ENCODE measurements around the gene BCL6. TPM values are rescaled to one million over a fixed set of nuclear protein-coding genes. Genes with fewer than 3 reads are reported as not detected.

The BCL6 gene
- total and polyA plus RNA-seq, 9 of the 15 experiments (the other 6 are each of a cell fraction or from before 2014, with no cell fraction given), result 0.08 to 3.5 (median 1.6) TPM

DNA sequence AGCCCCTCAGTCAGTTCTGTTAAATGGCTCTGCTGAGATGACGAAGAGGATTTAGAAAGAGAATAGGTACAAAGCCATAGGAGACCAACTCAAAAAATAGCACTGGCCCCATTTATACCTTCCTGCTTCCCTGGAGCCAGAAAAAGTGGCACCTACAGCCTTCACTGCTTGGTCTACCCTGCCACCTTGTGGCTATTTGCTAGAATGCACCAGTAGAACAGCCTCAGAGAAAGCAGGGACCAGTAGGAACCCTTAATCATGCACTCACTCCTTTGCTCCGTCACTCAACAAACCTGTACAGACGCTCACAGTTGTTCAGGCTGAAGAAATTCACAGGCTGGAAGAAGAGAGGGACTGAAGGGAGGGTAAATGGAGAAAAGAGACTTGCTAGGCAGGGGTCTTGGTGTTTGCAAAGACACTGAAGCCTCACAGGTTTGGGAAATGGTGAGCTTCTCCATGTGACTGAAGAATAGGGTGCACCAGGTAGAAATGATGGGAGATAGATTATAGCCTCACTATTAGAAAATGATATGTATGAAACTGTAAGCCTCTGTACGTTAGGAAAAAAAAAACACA is 30.8 kb downstream of the BCL6 start (continued):
- TF ChIP-seq, protein P1, sequence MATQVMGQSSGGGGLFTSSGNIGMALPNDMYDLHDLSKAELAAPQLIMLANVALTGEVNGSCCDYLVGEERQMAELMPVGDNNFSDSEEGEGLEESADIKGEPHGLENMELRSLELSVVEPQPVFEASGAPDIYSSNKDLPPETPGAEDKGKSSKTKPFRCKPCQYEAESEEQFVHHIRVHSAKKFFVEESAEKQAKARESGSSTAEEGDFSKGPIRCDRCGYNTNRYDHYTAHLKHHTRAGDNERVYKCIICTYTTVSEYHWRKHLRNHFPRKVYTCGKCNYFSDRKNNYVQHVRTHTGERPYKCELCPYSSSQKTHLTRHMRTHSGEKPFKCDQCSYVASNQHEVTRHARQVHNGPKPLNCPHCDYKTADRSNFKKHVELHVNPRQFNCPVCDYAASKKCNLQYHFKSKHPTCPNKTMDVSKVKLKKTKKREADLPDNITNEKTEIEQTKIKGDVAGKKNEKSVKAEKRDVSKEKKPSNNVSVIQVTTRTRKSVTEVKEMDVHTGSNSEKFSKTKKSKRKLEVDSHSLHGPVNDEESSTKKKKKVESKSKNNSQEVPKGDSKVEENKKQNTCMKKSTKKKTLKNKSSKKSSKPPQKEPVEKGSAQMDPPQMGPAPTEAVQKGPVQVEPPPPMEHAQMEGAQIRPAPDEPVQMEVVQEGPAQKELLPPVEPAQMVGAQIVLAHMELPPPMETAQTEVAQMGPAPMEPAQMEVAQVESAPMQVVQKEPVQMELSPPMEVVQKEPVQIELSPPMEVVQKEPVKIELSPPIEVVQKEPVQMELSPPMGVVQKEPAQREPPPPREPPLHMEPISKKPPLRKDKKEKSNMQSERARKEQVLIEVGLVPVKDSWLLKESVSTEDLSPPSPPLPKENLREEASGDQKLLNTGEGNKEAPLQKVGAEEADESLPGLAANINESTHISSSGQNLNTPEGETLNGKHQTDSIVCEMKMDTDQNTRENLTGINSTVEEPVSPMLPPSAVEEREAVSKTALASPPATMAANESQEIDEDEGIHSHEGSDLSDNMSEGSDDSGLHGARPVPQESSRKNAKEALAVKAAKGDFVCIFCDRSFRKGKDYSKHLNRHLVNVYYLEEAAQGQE (IDR thresholded peaks at IDR 0.05; ENCODE audit: borderline replicate concordance), result peak; percentile 63
- TF ChIP-seq, protein P1 (CRISPR knock-in tag; IDR thresholded peaks at IDR 0.05; ENCODE audit: low read depth), result no peak
- peak; percentile 92 for TF ChIP-seq RAD21 (CRISPR knock-in tag; conservative IDR thresholded peaks at IDR 0.05 in 1 of 2, IDR thresholded peaks at IDR 0.05 in 1 of 2)
- TF ChIP-seq, protein P2, sequence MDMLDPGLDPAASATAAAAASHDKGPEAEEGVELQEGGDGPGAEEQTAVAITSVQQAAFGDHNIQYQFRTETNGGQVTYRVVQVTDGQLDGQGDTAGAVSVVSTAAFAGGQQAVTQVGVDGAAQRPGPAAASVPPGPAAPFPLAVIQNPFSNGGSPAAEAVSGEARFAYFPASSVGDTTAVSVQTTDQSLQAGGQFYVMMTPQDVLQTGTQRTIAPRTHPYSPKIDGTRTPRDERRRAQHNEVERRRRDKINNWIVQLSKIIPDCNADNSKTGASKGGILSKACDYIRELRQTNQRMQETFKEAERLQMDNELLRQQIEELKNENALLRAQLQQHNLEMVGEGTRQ (CRISPR knock-in tag; IDR thresholded peaks at IDR 0.05), result no peak
- TF ChIP-seq STAG1 (CRISPR knock-in tag; IDR thresholded peaks at IDR 0.05; ENCODE audit: borderline replicate concordance), result peak; percentile 83; the same call in 1 of the 2 replicates
- no peak for TF ChIP-seq COPS2 (conservative IDR thresholded peaks at IDR 0.05)
- TF ChIP-seq POLR2B (IDR thresholded peaks at IDR 0.05; ENCODE audit: low read depth, partially characterized antibody), result no peak
- no peak for TF ChIP-seq ETV6 (IDR thresholded peaks at IDR 0.05; ENCODE audit: borderline replicate concordance in 1 of 2, low read depth in 2 of 2, low read length in 1 of 2)
- TF ChIP-seq ETV6 (CRISPR knock-in tag; IDR thresholded peaks at IDR 0.05; ENCODE audit: borderline replicate concordance), result no peak
- peak; percentile 60; the same call in 1 of the 2 replicates for TF ChIP-seq RB1 (IDR thresholded peaks at IDR 0.05; ENCODE audit: low read depth)
- TF ChIP-seq, protein P3, sequence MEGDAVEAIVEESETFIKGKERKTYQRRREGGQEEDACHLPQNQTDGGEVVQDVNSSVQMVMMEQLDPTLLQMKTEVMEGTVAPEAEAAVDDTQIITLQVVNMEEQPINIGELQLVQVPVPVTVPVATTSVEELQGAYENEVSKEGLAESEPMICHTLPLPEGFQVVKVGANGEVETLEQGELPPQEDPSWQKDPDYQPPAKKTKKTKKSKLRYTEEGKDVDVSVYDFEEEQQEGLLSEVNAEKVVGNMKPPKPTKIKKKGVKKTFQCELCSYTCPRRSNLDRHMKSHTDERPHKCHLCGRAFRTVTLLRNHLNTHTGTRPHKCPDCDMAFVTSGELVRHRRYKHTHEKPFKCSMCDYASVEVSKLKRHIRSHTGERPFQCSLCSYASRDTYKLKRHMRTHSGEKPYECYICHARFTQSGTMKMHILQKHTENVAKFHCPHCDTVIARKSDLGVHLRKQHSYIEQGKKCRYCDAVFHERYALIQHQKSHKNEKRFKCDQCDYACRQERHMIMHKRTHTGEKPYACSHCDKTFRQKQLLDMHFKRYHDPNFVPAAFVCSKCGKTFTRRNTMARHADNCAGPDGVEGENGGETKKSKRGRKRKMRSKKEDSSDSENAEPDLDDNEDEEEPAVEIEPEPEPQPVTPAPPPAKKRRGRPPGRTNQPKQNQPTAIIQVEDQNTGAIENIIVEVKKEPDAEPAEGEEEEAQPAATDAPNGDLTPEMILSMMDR (IDR thresholded peaks at IDR 0.05 in 2 of 3, conservative IDR thresholded peaks at IDR 0.05 in 1 of 3; ENCODE audit: insufficient read depth in 2 of 3, low read depth in 1 of 3, low read length in 3 of 3), result peak; percentile 79 to 93 (median 81)
- 0 out of 2 replicates have a peak, but pooled peaks have one; percentile 25 for TF ChIP-seq KLF16 (IDR thresholded peaks at IDR 0.05)
